H1 (cell line): Measurements from ENCODE around the gene TTLL7. TPM values are rescaled to one million over a fixed set of nuclear protein-coding genes. Genes with fewer than 3 reads are reported as not detected.
A peak's percentile ranks its signal among the peaks of the same experiment; 100 is the strongest.

Source experiments
- KDM4A ChIP-seq: IDR thresholded peaks from one replicate; pipeline ENCODE4 v1.7.1; 2012; ENCODE audit warnings: low read depth, mild to moderate bottlenecking, moderate library complexity, low read length, inconsistent platforms; ENCODE audit not compliant: severe bottlenecking
- PHF8 ChIP-seq: fragments of 200-600 bp; sonication (generic); conservative IDR thresholded peaks from 2 replicates; pipeline ENCODE4 v1.7.1; 2012; ENCODE audit warnings: low read depth, mild to moderate bottlenecking, inconsistent platforms, low read length, moderate library complexity
- POLR2A ChIP-seq, 2 experiments: IDR thresholded peaks; 1 replicate in 1 of 2; 2 replicates in 1 of 2; pipeline ENCODE4 v1.6.1; 2011; ENCODE audit warnings: low read depth in 2 of 2, low read length in 2 of 2, mild to moderate bottlenecking in 2 of 2; ENCODE audit errors: control extremely low read depth in 1 of 2
- polyA plus RNA-seq, 7 experiments: library from polyadenylated mRNA; depleted of rRNA in 3 of 7; stranded (reverse) in 5 of 7; unstranded in 2 of 7; fragments of >200 nt in 5 of 7; fragments of 200-250 nt in 2 of 7; gene quantifications; 1 replicate in 5 of 7; 2 replicates in 1 of 7; 4 replicates in 1 of 7; pipeline versions ENCODE4 v1.2.1 to v1.2.3, GENCODE V29; 2011 to 2013; ENCODE audit warnings: missing spikeins in 2 of 7, mixed read lengths in 2 of 7
- total RNA-seq: library from RNA; stranded (reverse); fragmentation: NEBNext Ultra II Directional; extraction: Animal tissue kit (Norgen Biotek cat#: 25700); gene quantifications from 2 replicates; pipeline ENCODE4 v1.2.1, GENCODE V29; 2021
- TF ChIP-seq, protein P1 (sequence below): IDR thresholded peaks from 2 replicates; pipeline ENCODE4 v1.6.1; 2012; ENCODE audit warnings: inconsistent platforms
- TF ChIP-seq, protein P2 (sequence below): IDR thresholded peaks from 2 replicates; pipeline ENCODE4 v1.6.1; 2012; ENCODE audit warnings: inconsistent platforms

The TTLL7 gene
- total and polyA plus RNA-seq, 2 of the 8 experiments (the other 6 are each of a cell fraction or from before 2014, with no cell fraction given) = 1.9 to 7.9 TPM

DNA sequence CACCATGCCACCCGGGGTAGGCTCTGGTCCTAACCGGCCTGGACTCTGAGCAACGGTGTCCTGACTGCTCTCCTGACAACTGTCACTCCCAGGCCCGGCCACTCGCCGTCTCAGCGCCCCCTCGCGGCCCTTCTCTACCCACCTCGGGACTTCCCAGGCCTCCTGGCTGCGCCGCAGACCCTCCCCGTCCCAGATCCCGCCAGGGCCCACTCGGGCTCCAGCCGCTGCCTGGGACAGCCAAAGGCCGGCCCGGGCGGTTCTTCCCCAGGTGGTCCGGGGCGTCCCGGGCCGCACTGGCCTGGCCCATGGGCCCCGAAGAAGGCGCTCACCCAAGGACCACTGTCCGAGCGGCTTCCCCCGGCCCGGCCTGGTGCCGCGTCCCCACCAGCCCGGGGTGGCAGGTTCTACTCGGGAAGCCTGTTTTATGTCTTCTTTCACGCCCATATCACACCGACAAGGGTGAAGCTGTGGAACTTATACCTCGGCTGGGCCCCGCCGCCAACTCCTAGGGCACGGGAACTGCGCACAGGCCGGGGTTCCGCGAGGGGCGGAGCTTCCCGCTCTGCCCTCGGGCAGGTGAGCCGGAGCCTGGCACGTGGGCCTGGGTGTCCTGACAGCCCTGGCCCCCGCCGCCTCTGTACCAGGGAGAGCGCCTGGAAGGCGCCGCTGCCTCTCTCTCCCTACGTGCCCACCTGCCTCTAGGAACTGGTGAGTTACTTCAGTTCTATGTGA, 138.3 kb downstream of the TTLL7 start (continued):
- no peak for TF ChIP-seq POLR2A (IDR thresholded peaks at IDR 0.05; ENCODE audit: control extremely low read depth in 1 of 2, low read depth in 2 of 2, low read length in 2 of 2)
- TF ChIP-seq PHF8 = 0 out of 2 replicates have a peak, but pooled peaks have one; percentile 19
- TF ChIP-seq, protein P1, sequence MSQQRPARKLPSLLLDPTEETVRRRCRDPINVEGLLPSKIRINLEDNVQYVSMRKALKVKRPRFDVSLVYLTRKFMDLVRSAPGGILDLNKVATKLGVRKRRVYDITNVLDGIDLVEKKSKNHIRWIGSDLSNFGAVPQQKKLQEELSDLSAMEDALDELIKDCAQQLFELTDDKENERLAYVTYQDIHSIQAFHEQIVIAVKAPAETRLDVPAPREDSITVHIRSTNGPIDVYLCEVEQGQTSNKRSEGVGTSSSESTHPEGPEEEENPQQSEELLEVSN = peak; percentile 98
- TF ChIP-seq KDM4A = peak; percentile 98
- TF ChIP-seq, protein P2, sequence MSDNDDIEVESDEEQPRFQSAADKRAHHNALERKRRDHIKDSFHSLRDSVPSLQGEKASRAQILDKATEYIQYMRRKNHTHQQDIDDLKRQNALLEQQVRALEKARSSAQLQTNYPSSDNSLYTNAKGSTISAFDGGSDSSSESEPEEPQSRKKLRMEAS = peak; percentile 96
